NCI-H187 treated with DMSO at 0.1 percent for 48 hours (cell line): ENCODE data around the gene SIGLEC11.
"Not testable (repeated sequence)": the region's sequence is repeated elsewhere in the genome, so short reads cannot be mapped to it uniquely, and the experiment has no call there.

Experiments
- DNase-seq: peaks from one replicate; lab custom pipeline; 2025; lab: John Stamatoyannopoulos, UW

SIGLEC11 gene

DNA sequence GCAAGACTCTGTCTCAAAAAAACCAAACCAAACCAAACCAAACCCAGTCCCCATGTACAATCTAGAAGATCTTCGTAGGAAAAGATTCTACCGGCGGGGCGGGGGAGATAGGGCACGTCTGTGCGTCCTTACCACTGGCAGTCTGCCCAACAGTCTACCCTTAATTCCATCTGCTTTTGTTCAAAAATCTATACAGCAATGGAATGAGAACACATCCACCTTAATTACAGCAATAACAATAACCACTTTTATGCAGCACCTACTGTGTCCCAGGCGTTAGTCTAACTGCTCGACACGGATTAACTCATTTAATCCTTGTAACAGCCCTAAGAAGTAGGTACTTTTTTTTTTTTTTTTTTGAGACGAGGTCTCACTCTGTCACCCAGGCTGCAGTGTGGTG lies 34.5 kb downstream of the SIGLEC11 start:
- no peak for DNase-seq

- no peak for DNase-seq
These were observed 35.5 kb downstream of the SIGLEC11 start for GRCh38 chr19:49925486-49925885.

DNA sequence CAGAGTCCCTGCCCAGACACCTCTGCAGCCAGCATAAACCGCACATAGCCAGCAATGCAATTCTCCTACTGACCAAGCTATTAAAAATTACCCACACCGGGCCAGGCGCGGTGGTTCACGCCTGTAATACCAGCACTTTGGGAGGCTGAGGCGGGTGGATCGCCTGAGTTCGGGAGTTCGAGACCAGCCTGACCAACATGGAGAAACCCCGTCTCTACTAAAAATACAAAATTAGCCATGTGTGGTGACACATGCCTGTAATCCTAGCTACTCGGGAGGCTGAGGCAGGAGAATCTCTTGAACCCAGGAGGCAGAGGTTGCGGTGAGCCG lies 36.1 kb downstream of the SIGLEC11 start:
- not testable (repeated sequence) for DNase-seq

DNA sequence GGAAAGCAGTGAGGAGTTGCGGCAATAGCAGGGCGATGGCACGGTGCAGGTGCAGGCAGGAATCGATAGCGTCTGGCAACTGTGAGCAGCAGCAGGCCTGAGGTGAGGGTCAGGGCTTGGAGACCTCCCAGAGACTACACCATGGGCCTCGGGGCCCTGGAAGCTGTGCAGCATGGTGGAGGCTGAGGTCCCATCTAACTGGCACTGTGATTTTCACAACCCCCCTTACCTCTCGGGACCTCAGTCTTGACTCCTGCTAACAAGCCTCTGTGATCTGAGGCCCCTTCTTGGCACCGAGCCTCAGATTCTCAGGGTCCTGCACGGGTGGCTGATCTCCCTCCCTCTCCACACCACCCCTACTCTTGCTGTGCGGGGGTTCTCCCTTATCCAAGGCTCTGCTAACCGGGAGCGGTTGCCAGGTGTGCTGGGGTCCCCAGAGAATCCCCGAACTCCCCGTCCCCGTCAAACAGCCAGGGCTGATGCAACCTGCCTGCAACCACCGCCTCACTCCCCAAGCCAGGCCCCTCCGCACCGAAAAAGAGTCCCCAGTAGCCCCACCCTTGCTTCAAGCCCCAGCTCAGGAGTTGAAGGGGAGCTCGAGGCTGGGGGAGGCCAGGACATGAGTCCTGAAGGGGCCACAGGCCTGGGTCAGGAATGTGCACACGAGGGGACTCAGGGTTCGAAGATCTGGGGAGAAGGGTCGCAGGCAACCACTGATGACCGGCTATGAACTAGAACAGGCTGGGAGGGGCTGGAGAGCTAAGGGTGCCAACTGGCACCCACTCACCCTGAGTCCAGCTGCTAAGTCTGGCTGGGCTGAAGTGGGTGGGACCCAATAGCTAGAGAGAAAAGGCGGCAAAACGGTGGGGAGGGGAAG lies 36.7 kb downstream of the SIGLEC11 start:
- DNase-seq, result no peak

- DNase-seq, result no peak
These were observed 37.6 kb downstream of the SIGLEC11 start for GRCh38 chr19:49923055-49924003.

DNA sequence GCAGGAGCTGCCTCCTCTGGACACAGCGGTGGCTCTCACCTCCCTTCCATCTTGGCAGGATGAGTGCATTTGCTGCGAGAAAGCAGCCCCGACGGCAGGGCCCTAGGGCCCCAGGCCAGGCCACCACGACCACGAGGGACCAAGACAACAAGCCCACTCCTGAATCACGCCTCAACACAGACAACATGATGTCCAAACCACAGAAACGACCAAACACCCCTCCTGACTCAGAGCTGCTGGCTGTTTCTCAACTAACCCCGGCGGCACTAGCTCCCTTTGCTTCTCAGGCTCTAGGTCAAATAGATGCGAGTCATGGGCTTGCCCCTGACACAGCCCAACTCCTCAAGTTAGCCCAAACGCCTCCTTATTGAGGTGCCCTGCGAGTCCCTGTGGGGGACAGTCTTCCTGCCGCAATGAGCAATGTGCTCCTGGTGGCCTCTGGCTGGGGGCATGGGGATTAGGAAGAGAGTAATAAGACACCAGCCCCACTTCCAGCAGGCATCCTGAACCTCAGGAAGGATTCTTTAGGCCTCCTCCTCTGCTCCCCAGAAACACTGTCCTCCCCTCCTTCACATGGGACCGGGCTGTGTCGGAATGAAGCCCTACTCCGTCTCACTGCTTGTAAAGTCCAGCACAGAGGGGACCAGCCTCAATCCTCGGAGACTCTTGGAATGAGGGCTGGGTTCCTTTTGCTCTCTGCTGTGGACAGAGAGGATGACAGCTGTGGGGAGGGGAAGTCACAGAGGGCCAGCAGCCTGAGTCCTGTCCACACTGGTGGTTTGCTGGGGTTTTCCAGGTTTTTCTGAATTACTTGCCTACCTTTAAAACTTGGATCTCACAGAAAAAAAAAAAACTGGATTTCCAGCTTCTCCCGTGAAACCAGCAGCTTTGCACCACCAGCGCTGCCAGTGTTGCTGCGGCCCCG lies 38.8 kb downstream of the SIGLEC11 start:
- DNase-seq, result no peak

GRCh38 chr19:49920624-49921363 lies 40.2 kb downstream of the SIGLEC11 start:
- DNase-seq, result peak; percentile 13

DNA sequence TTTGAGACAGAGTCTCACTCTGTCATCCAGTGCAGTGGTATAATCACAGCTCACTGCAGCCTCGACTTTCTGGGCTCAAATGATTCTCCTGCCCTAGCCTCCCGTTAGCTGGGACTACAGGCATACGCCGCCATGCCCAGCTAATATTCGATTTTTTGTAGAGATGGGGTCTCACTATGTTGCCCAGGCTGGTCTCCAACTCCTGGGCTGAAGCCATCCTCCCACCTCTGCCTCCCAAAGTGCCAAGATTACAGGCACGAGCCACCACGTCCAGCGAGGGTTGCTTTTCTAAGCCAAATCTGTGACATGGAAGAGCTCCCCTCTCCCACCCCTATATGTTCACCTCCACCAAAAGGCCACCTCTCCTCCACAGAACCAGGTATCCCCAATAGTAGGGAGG lies 42.9 kb downstream of the SIGLEC11 start:
- no peak for DNase-seq

DNA sequence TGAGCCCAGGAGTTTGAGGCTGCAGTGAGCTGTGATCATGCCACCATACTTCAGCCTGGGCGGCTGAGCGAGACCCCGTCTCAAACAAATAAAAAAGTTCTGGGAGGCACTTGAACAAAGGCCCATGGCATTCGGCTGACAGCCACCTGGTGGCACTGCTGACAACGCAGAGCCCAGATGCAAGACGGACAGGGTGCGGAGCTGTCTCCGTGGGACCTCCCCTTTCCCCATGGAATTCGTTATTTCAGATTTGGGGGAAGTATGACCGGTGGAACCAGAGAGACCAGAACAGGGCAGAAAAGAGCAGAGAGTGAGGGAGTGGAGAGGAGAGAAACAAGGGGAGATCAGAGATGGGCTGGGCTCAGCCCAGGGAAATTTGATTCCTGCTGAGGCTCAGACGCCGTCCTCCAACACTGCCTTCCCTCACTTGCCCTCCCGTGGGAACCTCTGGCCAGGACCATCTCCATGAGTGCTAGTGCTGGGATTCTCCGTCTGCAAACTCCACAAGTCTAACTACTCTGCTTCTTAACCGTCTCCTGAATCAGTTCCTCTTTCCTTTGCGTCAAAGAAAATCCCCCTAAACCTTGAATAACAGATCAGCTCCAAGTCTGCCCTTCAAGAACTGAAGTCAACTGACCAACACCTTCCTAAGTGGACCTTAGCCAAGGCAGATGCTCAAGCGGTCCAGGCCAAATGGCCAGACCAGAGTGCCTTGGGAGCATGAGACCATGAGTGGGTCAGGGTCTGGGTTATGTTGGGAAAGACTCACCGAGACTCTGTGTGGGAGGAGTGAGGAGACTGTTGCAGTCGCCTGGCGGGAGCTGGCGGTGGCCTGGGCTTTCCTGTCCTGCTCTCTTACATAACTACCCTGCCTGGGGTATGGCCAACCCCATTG lies 43.9 kb downstream of the SIGLEC11 start:
- DNase-seq, result no peak

DNA sequence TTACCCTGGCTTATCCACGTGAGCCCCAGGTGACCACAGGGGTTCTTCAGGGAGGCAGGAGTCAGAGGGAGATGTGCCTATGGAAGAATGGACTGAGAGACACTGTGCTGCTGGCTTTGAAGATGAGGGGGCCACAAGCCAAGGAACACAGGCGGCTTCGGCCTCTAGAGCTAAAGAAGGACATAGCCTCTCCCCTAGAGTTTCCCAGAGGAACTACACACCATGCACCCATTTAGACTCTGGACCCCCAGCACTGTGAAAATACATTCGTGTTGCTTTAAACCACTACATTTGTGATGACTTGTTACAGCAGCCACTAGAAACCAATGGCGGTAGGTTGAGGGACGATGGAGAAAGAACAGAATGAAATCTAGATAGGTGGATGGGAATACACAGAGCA lies 45.7 kb downstream of the SIGLEC11 start:
- no peak for DNase-seq

DNA sequence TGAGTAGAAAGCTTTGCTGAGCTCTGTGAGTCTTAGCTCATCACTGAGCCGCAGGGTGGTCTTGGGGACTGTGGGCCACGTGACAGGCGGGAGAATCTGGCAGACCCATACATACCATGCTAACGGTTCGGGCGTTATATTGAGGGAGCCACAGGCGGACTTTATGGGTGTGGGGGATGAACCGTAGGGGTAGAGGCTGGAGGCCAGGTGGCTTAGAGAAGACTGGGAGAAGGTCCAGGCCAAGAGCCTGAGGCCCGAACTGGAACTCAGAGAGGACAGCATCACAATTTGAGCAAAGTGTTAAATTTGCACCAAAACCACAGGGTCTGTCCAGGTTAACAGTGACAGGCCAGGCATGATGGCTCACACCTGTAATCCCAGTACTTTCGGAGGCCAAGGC lies 47.3 kb downstream of the SIGLEC11 start:
- no peak for DNase-seq

- no peak for DNase-seq
These were observed 47.8 kb downstream of the SIGLEC11 start for GRCh38 chr19:49912965-49913685.

DNA sequence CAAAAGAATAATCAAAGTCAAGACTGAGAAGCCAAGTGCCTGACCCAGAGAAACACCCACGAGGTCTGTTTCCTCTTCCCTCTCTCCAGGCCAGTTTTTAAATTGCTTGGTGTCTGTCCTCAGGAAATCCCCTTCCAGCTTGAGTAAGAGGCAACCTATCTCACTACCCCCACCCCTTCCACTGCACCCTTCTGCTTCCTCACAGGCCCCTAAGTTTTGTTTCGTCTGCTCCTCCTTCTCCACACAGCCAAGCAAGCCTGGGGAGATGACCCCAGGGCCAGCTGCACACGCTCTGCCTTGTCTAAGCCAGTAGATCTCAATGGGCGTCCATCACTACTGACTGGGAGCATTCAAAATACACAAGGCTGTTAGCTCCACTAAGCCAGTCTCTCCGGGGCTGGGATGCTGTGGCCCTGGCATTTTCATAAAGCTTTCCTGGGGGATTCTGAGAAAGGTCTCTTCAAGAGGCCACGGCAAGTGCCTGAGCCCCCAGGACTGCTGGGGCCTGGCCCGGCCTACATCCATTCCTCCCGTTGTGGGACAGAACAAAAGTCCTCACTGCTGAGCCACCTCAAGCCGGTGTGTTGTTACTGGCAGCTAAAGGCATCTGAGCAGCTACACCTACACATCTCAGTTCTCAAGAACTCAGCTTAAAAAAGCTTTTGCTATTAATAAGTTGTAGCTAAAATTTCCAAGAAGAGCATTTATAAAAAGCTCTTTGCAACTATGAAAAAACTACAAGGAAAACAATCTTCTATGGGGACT lies 49.4 kb downstream of the SIGLEC11 start:
- no peak for DNase-seq

GRCh38 chr19:49910179-49910578 lies 50.8 kb downstream of the SIGLEC11 start:
- DNase-seq, result no peak

DNA sequence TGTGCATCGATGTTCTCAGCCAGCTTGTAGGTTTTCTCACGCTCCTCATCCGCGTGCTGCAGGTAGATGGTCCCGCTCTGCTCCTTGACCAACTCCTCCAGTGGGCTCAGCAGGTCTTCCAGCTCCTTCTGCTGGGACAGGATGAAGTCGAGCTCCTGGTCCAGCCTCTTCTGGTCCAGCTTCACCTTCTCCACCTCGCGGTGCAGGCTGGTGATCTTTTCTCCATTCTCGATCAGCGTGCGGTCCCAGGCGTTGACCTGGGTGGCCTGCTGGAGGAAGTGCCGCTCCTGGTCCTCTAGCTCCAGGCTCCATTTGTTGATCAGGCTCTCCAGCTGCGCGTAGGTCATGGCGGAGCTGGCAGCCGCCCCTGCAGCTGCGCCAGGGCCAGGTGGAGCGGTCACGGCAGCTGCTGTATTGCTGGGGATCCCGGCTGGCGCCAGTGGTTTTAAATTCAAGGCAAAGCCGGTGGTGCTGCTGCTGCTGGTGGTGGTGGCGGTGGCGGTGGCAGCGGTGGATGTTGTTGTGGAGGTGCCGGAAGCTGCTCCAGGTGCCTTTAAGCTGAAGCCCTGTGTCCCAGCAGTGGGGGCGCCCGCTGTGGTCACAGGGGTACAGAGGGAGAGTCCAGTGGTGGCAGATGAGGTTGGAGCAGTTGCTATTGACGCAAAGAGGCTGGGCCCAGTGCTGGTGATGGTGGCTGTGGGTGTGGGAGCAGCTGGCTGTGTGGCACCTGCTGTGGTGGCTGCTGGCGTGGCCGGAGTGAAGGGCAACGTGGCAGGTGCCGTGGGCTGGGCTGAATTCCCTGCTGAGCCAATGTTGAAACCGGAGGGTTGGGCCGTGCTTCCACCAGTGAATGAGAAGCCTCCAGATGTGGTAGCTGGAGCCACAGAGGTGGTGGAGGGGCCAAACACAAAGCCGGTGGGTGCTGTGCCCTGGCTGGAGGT lies 52.2 kb downstream of the SIGLEC11 start:
- no peak for DNase-seq

GRCh38 chr19:49907745-49908446 lies 53.1 kb downstream of the SIGLEC11 start:
- no peak for DNase-seq
